ENCODE data around the gene CD300LG.
"Not testable (repeated sequence)": the region's sequence is repeated elsewhere in the genome, so short reads cannot be mapped to it uniquely, and the experiment has no call there.

CD300LG gene

GRCh38 chr17:43877451-43878155 is 30.6 kb downstream of the CD300LG start:
- no peak for DNase-seq

DNA sequence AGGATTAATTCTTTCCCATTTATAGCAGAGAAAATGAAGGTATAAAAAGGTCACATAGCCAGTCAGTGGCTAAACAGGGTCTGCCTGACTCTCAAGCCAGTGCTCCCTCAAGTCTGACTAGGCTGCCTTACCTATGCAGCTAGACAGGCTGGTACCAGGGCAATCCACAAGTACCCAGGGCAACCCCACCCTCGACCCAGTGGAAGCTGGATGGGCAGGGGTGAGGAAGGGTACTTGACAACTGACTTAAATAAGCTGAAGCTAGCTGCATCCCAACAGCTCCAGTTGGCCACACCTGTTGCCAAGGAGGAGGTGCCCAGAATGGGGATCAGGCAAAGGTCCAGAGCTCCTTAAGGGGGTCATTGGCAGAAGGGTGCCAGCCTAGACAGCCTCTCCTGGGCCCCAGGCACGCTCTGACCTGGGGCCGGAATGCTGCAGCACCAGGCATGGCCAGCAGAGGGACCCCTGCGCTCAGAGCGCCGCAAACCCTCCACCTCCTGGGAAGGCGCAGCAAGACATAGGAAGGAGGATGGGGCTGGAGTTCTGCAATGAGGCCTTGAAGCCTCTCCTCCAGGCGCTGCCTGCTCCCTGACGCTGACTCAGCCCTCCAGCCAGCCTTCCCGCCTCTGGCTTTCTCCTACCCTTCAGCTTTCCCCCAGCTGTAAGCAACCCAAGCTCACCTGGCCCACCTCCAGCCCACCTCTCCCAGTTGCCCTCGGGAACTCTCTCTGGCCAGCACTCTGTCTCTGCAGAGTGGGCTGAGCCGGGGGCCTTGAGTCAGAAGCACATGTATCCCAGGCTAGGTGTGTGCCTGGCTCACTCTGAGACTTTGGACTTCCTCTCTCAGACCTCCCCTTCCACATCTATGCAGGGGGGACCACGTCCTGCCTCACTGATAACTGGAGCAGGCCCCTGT is 31.5 kb downstream of the CD300LG start:
- DNase-seq = peak in 52 of 58 donors; percentile 10 to 76 (median 43)

- no peak for DNase-seq
These were observed 32.9 kb downstream of the CD300LG start for GRCh38 chr17:43879723-43880419.

DNA sequence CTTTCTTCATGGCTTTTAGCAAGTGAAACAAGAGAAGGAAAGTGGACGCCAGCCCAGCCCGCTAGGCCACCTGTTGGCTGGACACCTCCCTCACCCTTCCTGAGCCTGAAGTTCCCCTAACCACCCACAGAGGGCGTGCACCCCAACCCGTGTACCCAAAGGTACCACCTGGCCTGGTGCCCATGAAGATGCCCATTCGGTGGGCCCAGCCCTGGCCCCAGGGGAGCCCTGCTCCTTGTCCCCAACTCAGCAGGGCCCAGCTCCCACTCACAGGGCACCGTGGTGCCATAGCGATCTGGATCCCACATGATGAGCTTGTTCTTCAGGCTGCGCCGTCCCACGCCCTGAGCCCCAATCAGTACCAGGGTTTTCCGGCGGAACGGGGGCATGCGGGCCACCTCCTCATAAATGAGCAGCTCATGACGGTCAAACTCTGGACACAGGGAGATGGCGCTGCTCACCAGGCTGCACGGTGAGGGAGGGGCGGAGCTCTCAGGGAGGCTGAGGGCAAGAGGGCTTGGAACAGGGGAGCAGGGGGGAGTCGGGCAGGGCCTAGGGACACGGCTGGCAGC is 33.5 kb downstream of the CD300LG start:
- peak in 6 of 58 donors; percentile 7 to 23 (median 12) for DNase-seq

- no peak for DNase-seq
These were observed 34.2 kb downstream of the CD300LG start for GRCh38 chr17:43881181-43881580.

GRCh38 chr17:43881758-43882505 is 35.0 kb downstream of the CD300LG start:
- DNase-seq = no peak

DNA sequence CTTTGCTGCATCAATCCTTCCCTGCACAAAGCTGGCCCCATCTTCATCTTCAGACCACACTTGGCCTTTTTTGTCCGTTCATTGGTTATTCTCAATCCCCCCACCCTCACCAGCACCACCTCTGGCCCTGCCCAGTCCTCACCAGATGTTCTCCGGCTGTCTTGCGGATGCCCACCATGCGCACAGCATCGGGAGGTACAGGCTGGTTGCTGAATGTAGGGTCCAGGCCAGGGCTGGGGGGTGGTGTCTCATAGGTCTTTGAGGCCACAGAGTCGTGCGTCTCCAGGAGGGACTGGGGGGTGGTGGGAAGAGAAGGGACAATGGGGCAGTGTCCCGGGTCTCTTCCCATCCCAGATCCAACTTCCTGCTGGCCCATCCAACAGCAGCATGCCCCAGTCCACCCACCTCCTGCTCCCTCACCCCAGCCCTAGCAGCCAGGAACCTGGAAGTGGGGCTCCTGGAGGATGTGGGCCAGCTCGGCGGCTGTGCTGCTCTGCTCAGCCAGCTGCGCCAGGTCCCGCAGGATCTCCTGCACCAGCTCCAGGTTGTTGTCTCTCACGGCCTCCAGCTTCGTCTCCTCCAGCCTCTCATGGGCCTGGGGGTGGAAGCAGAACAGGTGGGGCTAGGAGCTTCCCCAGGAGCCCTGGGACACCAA is 35.9 kb downstream of the CD300LG start:
- DNase-seq = no peak

DNA sequence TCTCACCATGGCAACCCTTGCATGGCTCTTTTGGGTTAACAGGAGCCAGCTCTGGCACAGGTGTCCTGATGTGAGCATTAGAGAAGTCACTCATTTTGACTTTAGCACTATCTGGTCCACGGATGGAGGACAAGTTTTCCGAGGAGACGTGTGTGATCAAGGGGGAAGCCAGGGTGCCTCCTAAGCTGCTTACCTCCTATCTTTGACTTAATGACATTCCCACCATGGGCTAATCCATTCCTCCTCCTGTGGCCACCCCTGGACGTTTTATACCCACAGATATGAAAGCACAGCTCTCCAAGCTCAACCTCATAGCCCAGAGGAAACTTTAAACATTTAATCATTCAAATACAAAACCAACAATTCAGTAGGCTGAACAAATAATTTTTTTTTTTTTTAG is 41.6 kb downstream of the CD300LG start:
- no peak for DNase-seq

DNA sequence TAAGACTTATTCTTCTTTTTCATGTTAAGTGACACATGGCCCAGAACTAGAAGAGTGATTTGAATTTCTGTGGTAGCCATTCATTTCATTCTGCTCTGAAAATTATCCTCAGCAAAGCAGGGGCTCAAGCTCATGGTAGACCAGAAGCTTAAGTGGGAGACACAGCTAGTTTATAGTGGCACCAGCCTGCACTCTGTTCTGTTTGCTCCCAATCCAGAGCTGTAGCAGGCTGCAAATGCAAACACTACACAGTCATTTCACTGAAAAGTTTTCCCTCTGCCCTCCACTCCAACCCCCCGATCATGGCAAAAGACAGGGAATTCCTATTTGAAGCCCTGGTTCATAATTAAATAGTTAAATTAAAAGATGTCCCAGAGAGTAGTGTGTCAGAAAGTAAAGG is 43.3 kb downstream of the CD300LG start:
- no peak for DNase-seq

DNA sequence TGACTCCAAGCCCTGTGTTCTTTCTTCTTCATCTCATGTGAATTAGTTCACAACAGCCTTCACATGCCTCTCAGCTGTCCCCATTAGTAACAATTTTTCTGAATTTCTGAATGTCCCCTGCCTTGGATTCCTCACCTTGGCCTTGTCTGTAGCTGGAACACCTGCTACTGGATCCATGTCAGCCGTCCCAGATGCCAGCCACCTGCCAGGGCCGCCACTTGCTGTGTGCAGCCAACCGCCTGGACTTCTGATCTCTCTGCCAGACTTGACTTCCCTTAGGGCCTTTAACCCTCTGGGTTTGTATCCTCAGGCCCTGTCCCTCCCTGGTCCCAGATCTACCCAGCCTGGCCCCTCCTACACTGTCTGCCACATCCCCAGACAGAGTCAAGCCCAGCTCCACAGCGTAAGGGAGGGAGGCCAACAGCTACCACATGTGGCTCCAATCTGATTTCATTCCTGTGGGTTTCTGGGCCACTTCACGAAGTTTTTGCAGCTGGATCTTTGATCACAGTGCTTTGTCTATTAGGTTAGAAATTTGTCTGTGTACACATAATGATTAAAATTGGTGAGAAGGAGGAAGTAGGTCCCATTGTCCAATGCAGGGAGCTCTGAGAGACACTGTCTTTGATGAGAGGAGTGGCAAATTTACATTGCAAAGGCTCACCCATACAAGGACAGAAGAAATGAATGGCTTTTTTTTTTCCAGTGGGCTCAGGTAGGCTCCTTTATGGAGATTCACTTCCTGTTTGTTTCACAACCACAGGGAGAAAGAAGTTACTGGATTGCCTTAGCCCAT is 45.1 kb downstream of the CD300LG start:
- DNase-seq = no peak

- DNase-seq = no peak
These were observed 45.6 kb downstream of the CD300LG start for GRCh38 chr17:43892647-43892952.

GRCh38 chr17:43894494-43894893 is 47.5 kb downstream of the CD300LG start:
- not testable (repeated sequence) for DNase-seq

DNA sequence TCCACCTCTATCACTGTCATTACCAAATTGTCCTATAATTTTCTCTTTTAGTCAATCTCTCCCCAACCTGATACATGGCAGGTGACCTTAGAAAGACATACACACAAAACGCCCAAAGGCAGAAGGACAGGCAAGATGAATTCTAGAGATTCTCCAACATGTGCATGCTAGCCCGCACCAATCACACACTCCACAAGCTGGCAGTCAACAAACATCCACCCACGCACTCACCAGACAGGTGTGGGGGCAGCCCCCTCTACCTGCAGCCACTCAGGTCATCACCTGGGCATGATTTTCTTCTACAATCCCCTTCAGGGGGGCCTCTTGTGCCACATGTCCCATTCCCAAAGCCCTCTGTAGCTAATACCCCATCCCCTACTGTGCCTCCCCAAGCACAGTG is 50.9 kb downstream of the CD300LG start:
- no peak for DNase-seq

- no peak for DNase-seq
These were observed 51.5 kb downstream of the CD300LG start for GRCh38 chr17:43898446-43898845.

DNA sequence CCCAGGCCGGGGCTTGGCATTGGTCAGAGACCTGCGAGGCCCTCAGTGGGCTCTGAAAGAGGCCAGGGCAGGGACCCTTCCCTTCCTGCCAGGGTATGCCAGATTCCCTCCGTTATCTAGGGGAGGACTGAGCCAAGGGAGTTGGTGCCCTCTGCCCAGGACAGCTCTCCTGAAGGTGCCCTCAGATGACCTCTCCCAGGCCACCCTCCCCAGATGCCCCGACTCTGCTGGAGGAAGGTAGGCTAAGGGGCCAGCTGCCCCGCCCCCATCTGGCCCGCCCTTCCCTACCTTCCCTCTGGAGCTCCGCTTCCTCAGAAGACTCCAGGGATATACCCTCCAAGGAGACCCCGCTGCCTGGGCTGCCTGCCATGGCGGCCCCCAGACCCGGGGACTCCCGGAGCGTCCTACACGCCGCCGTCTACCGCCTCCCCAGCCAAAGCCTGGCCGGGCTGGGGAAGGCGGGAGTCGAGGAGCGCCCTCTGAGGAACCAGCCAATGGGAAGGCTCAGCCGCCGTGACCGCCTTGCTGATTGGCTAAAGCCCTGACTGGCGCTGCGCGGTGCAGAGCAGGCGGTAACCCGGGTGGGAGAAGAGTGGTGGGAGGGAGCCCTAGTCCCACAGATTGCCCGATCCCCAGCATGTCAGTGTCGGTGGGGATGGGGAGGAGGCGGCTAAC is 53.3 kb downstream of the CD300LG start:
- peak; percentile 18 to 93 (median 74) for DNase-seq

DNA sequence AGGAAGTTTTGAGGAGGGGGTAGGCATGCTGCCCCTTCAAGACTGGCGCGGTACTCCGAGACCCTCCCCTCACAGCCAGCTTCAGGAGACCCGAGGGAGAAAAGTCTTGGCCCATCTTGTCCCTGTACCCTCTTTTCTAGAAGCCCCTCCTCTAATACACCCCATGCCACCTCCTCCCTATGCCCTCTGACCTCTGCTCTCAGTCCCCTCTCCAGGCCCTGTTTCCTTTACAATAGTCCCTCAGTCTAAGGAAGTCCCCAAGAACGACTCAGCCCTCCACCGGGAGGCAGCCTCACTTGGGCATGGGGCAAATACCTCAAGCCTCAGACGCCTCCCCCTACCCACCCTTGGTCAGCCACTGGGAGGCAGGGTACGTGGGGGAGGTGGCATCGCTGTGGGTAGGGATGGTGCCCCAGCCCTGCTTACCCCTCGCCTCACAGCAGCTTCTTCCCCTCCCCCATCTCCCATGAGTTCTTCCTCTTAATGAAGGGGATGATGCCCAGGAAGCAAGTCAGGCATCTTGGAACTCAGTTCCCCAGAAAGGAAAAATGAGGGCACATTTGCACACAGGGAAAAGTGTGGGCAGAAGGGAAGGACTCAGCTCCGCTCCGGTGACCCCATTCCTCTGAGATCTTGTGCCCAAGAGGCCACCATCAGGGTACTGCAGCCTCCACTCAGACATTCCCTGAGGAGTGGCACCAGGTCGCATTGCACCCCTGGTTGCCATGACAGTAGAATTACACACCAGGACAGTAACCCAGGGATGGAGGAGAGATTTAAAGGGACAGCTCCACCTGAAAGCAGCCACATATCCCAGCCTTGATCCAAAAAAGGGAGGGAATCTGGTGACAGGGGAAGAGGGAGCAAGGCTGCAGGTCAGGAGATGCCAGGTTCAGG is 54.1 kb downstream of the CD300LG start:
- no peak for DNase-seq

- DNase-seq = no peak
These were observed 55.0 kb downstream of the CD300LG start for GRCh38 chr17:43901861-43902589.
